PFSK-1 (cell line): ENCODE results near the gene AREG.

Source experiments
- FOXP2 ChIP-seq: optimal IDR thresholded peaks from 2 replicates; pipeline ENCODE3; 2011; ENCODE audit warnings: borderline replicate concordance, control low read depth, inconsistent platforms; ENCODE audit not compliant: insufficient read depth; ENCODE audit errors: extremely low read length, extremely low read depth
- POLR2AphosphoS5 ChIP-seq: IDR thresholded peaks from 2 replicates; pipeline ENCODE4 v1.6.1; 2012; ENCODE audit warnings: low read depth, mild to moderate bottlenecking, control low read depth, low read length, moderate library complexity
- SIN3A ChIP-seq: IDR thresholded peaks from 2 replicates; pipeline ENCODE4 v1.6.1; 2012; ENCODE audit warnings: mild to moderate bottlenecking, low read length, moderate library complexity, borderline replicate concordance; ENCODE audit not compliant: insufficient read depth
- TAF1 ChIP-seq: IDR thresholded peaks from 2 replicates; pipeline ENCODE4 v1.6.1; 2012; ENCODE audit warnings: low read length, control low read depth, borderline replicate concordance; ENCODE audit not compliant: insufficient read depth
- TF ChIP-seq, protein P1 (sequence below), 2 experiments: IDR thresholded peaks; 2 replicates each; pipeline versions ENCODE4 v1.6.1 to v1.8.0; 2011 to 2012; ENCODE audit warnings: low read depth in 2 of 2, low read length in 2 of 2, control low read depth in 1 of 2, inconsistent platforms in 1 of 2, mild to moderate bottlenecking in 1 of 2, moderate library complexity in 1 of 2; ENCODE audit not compliant: insufficient read depth in 1 of 2

The AREG gene

DNA sequence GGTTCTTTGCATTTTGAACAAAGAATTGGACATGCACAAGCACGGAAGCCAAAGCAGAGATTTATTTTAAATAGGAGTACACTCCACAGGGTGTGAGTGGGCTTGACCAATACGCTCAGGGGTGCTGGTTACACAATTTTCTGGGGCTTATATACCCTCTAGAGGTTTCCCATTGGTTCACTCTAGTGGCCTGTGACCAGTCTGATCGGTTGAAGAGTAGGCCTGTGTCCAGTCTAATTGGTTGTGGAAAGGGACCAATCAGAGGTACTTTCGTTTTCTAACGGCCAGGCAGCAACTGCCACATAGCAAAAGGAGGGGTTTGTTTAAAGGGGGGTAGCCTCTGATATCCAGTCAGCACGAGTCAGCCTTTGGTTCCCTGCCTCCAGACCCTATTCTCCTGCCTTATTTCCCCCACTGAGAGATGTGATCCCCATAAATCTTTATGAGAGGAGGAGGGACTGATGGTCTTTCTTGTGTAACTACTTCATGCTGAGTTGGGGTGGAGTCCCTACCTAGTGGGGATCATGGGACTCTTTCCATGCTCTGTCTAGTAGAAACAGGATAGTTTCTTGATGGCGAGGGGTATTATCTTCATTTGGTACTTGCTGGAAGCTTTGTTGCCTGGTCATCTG lies 11.3 kb upstream of the AREG start:
- TF ChIP-seq, protein P1, sequence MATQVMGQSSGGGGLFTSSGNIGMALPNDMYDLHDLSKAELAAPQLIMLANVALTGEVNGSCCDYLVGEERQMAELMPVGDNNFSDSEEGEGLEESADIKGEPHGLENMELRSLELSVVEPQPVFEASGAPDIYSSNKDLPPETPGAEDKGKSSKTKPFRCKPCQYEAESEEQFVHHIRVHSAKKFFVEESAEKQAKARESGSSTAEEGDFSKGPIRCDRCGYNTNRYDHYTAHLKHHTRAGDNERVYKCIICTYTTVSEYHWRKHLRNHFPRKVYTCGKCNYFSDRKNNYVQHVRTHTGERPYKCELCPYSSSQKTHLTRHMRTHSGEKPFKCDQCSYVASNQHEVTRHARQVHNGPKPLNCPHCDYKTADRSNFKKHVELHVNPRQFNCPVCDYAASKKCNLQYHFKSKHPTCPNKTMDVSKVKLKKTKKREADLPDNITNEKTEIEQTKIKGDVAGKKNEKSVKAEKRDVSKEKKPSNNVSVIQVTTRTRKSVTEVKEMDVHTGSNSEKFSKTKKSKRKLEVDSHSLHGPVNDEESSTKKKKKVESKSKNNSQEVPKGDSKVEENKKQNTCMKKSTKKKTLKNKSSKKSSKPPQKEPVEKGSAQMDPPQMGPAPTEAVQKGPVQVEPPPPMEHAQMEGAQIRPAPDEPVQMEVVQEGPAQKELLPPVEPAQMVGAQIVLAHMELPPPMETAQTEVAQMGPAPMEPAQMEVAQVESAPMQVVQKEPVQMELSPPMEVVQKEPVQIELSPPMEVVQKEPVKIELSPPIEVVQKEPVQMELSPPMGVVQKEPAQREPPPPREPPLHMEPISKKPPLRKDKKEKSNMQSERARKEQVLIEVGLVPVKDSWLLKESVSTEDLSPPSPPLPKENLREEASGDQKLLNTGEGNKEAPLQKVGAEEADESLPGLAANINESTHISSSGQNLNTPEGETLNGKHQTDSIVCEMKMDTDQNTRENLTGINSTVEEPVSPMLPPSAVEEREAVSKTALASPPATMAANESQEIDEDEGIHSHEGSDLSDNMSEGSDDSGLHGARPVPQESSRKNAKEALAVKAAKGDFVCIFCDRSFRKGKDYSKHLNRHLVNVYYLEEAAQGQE (IDR thresholded peaks at IDR 0.05; ENCODE audit: insufficient read depth in 1 of 2, low read depth in 2 of 2, low read length in 2 of 2): no peak
- TF ChIP-seq TAF1 (no peak), SIN3A (no peak), POLR2AphosphoS5 (no peak), FOXP2 (no peak)

- no peak for TF ChIP-seq POLR2AphosphoS5
- TF ChIP-seq, protein P1 (IDR thresholded peaks at IDR 0.05; ENCODE audit: insufficient read depth in 1 of 2, low read depth in 2 of 2, low read length in 2 of 2): no peak
- TF ChIP-seq FOXP2: no peak
- no peak for TF ChIP-seq TAF1
- no peak for TF ChIP-seq SIN3A
Measured at GRCh38 chr4:74435296-74435695, 9.6 kb upstream of the AREG start.

- no peak for TF ChIP-seq POLR2AphosphoS5
- no peak for TF ChIP-seq SIN3A
- TF ChIP-seq, protein P1 (IDR thresholded peaks at IDR 0.05; ENCODE audit: insufficient read depth in 1 of 2, low read depth in 2 of 2, low read length in 2 of 2): no peak
- TF ChIP-seq TAF1: no peak
- no peak for TF ChIP-seq FOXP2
Measured at GRCh38 chr4:74437866-74438265, 7.1 kb upstream of the AREG start.

- TF ChIP-seq, protein P1 (IDR thresholded peaks at IDR 0.05; ENCODE audit: insufficient read depth in 1 of 2, low read depth in 2 of 2, low read length in 2 of 2): no peak
- TF ChIP-seq TAF1: no peak
- TF ChIP-seq POLR2AphosphoS5: no peak
- TF ChIP-seq SIN3A: no peak
- TF ChIP-seq FOXP2: no peak
Measured at GRCh38 chr4:74438661-74439060, 6.3 kb upstream of the AREG start.

DNA sequence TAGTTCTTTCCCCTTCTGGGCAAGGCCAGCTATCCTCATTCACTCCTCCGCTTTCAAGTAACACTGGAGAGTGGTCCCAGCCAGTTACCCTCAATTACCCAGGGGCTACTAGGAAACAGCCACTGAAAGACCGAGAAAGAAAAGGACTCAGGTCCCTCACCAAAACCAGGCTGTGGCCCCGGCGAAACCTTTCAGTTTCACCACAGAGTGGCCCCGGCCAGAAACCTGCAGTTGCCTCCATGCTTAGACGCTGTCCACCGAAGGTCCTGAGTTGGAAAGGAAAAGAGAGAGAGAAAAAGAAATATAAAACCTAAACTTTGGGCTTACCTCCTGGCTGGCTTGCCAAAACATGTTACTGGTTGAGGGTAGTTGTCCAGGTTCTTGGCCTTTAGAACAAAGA lies 5.0 kb upstream of the AREG start:
- TF ChIP-seq FOXP2: no peak
- TF ChIP-seq SIN3A: no peak
- TF ChIP-seq POLR2AphosphoS5: no peak
- TF ChIP-seq TAF1: no peak
- TF ChIP-seq, protein P1 (IDR thresholded peaks at IDR 0.05; ENCODE audit: insufficient read depth in 1 of 2, low read depth in 2 of 2, low read length in 2 of 2): no peak
